Ishikawa (cell line): ENCODE results near the gene NEDD4L.

Experiments
- CREB1 ChIP-seq: IDR thresholded peaks from 2 replicates; pipeline ENCODE4 v1.6.1; 2012; ENCODE audit warnings: low read depth
- EGR1 ChIP-seq: IDR thresholded peaks from 2 replicates; pipeline ENCODE4 v1.6.1; 2012
- EP300 ChIP-seq: IDR thresholded peaks from 2 replicates; pipeline ENCODE4 v1.6.1; 2012; ENCODE audit warnings: borderline replicate concordance
- RAD21 ChIP-seq: IDR thresholded peaks from 2 replicates; pipeline ENCODE4 v1.6.1; 2012; ENCODE audit warnings: low read depth
- YY1 ChIP-seq: IDR thresholded peaks from 2 replicates; pipeline ENCODE4 v1.6.1; 2012; ENCODE audit warnings: low read depth
- TF ChIP-seq, protein P1 (sequence below): IDR thresholded peaks from 2 replicates; pipeline ENCODE4 v1.6.1; 2012; ENCODE audit warnings: low read depth, mild to moderate bottlenecking
- TF ChIP-seq, protein P2 (sequence below): IDR thresholded peaks from 2 replicates; pipeline ENCODE4 v1.6.1; 2012

DNA sequence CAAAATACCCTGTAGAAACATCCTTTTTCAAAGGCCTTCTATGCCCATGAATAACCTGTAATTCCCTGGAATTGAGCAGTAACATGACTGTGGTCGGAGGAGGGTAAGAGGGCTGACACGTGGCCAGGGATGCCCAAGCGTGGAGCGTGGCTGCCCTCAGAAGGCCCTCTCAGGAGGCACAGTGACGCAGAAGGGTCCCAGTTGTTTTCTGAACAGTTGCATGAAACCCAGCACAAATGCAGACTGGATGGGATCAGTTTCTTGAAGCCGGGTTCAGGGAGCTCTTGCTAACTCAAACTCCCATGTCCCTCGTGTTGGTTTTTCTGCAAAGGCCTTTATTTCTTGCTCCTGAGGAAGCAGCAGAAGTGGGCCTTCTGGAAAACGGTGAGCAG lies 347.9 kb downstream of the NEDD4L start:
- no peak for TF ChIP-seq YY1
- TF ChIP-seq, protein P1, sequence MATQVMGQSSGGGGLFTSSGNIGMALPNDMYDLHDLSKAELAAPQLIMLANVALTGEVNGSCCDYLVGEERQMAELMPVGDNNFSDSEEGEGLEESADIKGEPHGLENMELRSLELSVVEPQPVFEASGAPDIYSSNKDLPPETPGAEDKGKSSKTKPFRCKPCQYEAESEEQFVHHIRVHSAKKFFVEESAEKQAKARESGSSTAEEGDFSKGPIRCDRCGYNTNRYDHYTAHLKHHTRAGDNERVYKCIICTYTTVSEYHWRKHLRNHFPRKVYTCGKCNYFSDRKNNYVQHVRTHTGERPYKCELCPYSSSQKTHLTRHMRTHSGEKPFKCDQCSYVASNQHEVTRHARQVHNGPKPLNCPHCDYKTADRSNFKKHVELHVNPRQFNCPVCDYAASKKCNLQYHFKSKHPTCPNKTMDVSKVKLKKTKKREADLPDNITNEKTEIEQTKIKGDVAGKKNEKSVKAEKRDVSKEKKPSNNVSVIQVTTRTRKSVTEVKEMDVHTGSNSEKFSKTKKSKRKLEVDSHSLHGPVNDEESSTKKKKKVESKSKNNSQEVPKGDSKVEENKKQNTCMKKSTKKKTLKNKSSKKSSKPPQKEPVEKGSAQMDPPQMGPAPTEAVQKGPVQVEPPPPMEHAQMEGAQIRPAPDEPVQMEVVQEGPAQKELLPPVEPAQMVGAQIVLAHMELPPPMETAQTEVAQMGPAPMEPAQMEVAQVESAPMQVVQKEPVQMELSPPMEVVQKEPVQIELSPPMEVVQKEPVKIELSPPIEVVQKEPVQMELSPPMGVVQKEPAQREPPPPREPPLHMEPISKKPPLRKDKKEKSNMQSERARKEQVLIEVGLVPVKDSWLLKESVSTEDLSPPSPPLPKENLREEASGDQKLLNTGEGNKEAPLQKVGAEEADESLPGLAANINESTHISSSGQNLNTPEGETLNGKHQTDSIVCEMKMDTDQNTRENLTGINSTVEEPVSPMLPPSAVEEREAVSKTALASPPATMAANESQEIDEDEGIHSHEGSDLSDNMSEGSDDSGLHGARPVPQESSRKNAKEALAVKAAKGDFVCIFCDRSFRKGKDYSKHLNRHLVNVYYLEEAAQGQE: no peak
- TF ChIP-seq RAD21: no peak
- no peak for TF ChIP-seq EP300
- TF ChIP-seq CREB1: no peak
- TF ChIP-seq, protein P2, sequence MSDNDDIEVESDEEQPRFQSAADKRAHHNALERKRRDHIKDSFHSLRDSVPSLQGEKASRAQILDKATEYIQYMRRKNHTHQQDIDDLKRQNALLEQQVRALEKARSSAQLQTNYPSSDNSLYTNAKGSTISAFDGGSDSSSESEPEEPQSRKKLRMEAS: no peak
- TF ChIP-seq EGR1: no peak
